Measurements from ENCODE around the gene GAD1. TPM values are rescaled to one million over a fixed set of nuclear protein-coding genes. Genes with fewer than 3 reads are reported as not detected.

Gene GAD1
- total RNA-seq, 1 experiment from 2014 or later, result 2.5 TPM

- ATAC-seq (peak; percentile 56), DNase-seq (ENCODE audit: low spot score) (no peak)
- Mint-ChIP-seq H3K4me3 (no peak overlapping the region), H3K27ac (no peak overlapping the region), H3K4me1 (peaks cover 14% of the 10 kb centered on the region), H3K36me3 (no peaks in the 10 kb centered on the region), H3K9me3 (no peaks in the 10 kb centered on the region), H3K27me3 (ENCODE audit: low read depth) (no peaks in the 10 kb centered on the region)
- TF ChIP-seq CREM (CRISPR knock-in tag; IDR thresholded peaks at IDR 0.05) (no peak), IRF1 (CRISPR knock-in tag; IDR thresholded peaks at IDR 0.05) (no peak), USF1 (CRISPR knock-in tag; IDR thresholded peaks at IDR 0.05) (no peak), TEAD1 (CRISPR knock-in tag; IDR thresholded peaks at IDR 0.05) (no peak), CREB1 (CRISPR knock-in tag; IDR thresholded peaks at IDR 0.05) (no peak), OVOL2 (CRISPR knock-in tag; IDR thresholded peaks at IDR 0.05; ENCODE audit: borderline replicate concordance) (no peak), ZNF416 (CRISPR knock-in tag; IDR thresholded peaks at IDR 0.05) (no peak), MXD4 (CRISPR knock-in tag; IDR thresholded peaks at IDR 0.05; ENCODE audit: borderline replicate concordance) (no peak), NR2C2 (CRISPR knock-in tag; IDR thresholded peaks at IDR 0.05) (no peak), ZNF317 (CRISPR knock-in tag; IDR thresholded peaks at IDR 0.05; ENCODE audit: borderline replicate concordance, low read depth) (no peak), ZNF425 (CRISPR knock-in tag; conservative IDR thresholded peaks at IDR 0.05) (no peak), ZNF263 (CRISPR knock-in tag; IDR thresholded peaks at IDR 0.05; ENCODE audit: low read depth) (no peak), USF2 (CRISPR knock-in tag; IDR thresholded peaks at IDR 0.05) (no peak), ZNF532 (CRISPR knock-in tag; IDR thresholded peaks at IDR 0.05; ENCODE audit: borderline replicate concordance) (no peak), NR1H2 (CRISPR knock-in tag; IDR thresholded peaks at IDR 0.05) (no peak), ELF4 (CRISPR knock-in tag; IDR thresholded peaks at IDR 0.05; ENCODE audit: low read depth) (no peak), ZNF121 (CRISPR knock-in tag; IDR thresholded peaks at IDR 0.05) (no peak), ZNF423 (CRISPR knock-in tag; IDR thresholded peaks at IDR 0.05) (no peak)
- ChIA-PET POLR2A (no interaction called here), CTCF (interaction anchor here (1.6 to 2.2 kb wide), 2 partner anchors 19 to 47 kb away, joined by 11 to 18 read pairs; no protein-coding TSS in a partner anchor)
Measured at GRCh38 chr2:170891893-170892292, 75.2 kb downstream of the GAD1 start.

Data from WTC11 (cell line).